HCT116 (cell line): ENCODE data around the gene PSMA8. TPM values are rescaled to one million over a fixed set of nuclear protein-coding genes. Genes with fewer than 3 reads are reported as not detected.

Source experiments
- ATAC-seq: fragments of 200-7000 bp; cut with Tn5 transposase; 2 replicates; pipeline ENCODE4 v1.9.1; 2020; ENCODE audit warnings: mild to moderate bottlenecking, moderate library complexity
- BruUV-seq: library from RNA; stranded (reverse); fragments of 400-500 nt; replicated peaks from 2 replicates; lab custom pipeline; 2021; lab: Mats Ljungman, UMichigan
- CTCF ChIA-PET: fragments of 300-600 bp; sonication (Branson Sonifier 250); formaldehyde crosslinking; loops from one replicate; lab custom pipeline; 2021; ENCODE audit warnings: antibody characterized with exemption; lab: Charles Lee
- POLR2A ChIA-PET: fragments of 300-600, 350-600 bp; sonication (Branson Sonifier 250); formaldehyde crosslinking; loops from one replicate; lab custom pipeline; 2021; ENCODE audit warnings: antibody characterized with exemption; lab: Charles Lee
- RAD21 ChIA-PET, 2 experiments: fragments of 300-600 bp; sonication (Branson Sonifier 250); formaldehyde crosslinking; loops; one replicate each; lab custom pipeline; 2023; ENCODE audit warnings: low total read pairs in 2 of 2; ENCODE audit not compliant: uncharacterized antibody in 2 of 2, unreplicated experiment in 2 of 2, low non-redundant PET in 1 of 2; lab: Charles Lee
- DNase-seq: peaks from one replicate; pipeline ENCODE4 v3.0.0-alpha.2; 2010; ENCODE audit warnings: low read depth, low spot score
- H2AFZ ChIP-seq: fragments of 200-600 bp; shearing (Covaris generic), sonication (generic); 2 replicates; pipeline ENCODE4 v1.6.1; 2017; ENCODE audit warnings: low read depth, mixed run types, mixed read lengths, antibody characterized with exemption, low read length; ENCODE audit not compliant: poor library complexity, severe bottlenecking
- H3K27ac ChIP-seq: 2 replicates; pipeline ENCODE4 v1.5.1; 2012; ENCODE audit warnings: low read depth, low read length
- H3K27me3 ChIP-seq: fragments of 200-600 bp; sonication (generic); 2 replicates; pipeline ENCODE4 v1.6.1; 2016; ENCODE audit warnings: mixed run types, low read length, mixed read lengths; ENCODE audit not compliant: insufficient read depth
- H3K36me3 ChIP-seq, 2 experiments: fragments of 200-500 bp in 1 of 2; fragments of 200-600 bp in 1 of 2; sonication (Bioruptor generic) in 1 of 2; sonication (generic) in 1 of 2; 2 replicates each; pipeline versions ENCODE4 v1.5.1 to v1.6.1; 2014 to 2016; ENCODE audit warnings: low read length in 2 of 2, inconsistent platforms in 1 of 2, mixed read lengths in 1 of 2, mixed run types in 1 of 2; ENCODE audit not compliant: insufficient read depth in 2 of 2, control insufficient read depth in 1 of 2
- H3K4me1 ChIP-seq, 2 experiments: fragments of 200-600 bp in 1 of 2; sonication (generic) in 1 of 2; 2 replicates each; pipeline versions ENCODE4 v1.5.1 to v1.6.1; 2012 to 2017; ENCODE audit warnings: low read length in 2 of 2, inconsistent platforms in 1 of 2, mild to moderate bottlenecking in 1 of 2, mixed read lengths in 1 of 2, mixed run types in 1 of 2, moderate library complexity in 1 of 2; ENCODE audit not compliant: insufficient read depth in 2 of 2, control insufficient read depth in 1 of 2
- H3K4me2 ChIP-seq: fragments of 200-600 bp; sonication (generic); 2 replicates; pipeline ENCODE4 v1.6.1; 2017; ENCODE audit warnings: mixed run types, low read length, mixed read lengths
- H3K4me3 ChIP-seq, 2 experiments: fragments of 200-600 bp in 1 of 2; sonication (generic) in 1 of 2; replicated peaks in 1 of 2; 2 replicates each; pipeline ENCODE4 v1.5.1; 2011 to 2016; ENCODE audit warnings: low read length in 2 of 2, control low read depth in 1 of 2, low read depth in 1 of 2, mild to moderate bottlenecking in 1 of 2, mixed read lengths in 1 of 2, mixed run types in 1 of 2
- H3K79me2 ChIP-seq: fragments of 200-600 bp; sonication (generic); 2 replicates; pipeline ENCODE4 v1.6.1; 2017; ENCODE audit warnings: mild to moderate bottlenecking, mixed run types, low read length, moderate library complexity, mixed read lengths; ENCODE audit not compliant: insufficient read depth
- H3K9ac ChIP-seq: fragments of 200-600 bp; sonication (generic); 2 replicates; pipeline ENCODE4 v1.6.1; 2016; ENCODE audit warnings: low read length, mixed read lengths
- H3K9me2 ChIP-seq: fragments of 200-600 bp; sonication (generic), shearing (Covaris generic); 2 replicates; pipeline ENCODE4 v1.6.1; 2017; ENCODE audit warnings: mixed run types, mild to moderate bottlenecking, moderate library complexity; ENCODE audit not compliant: insufficient read depth
- H3K9me3 ChIP-seq, 2 experiments: fragments of 200-500 bp in 1 of 2; fragments of 200-600 bp in 1 of 2; sonication (Bioruptor generic) in 1 of 2; sonication (generic) in 1 of 2; 2 replicates each; pipeline ENCODE4 v1.6.1; 2014 to 2017; ENCODE audit warnings: low read length in 2 of 2, mixed read lengths in 2 of 2, inconsistent platforms in 1 of 2, low read depth in 1 of 2, mild to moderate bottlenecking in 1 of 2, mixed run types in 1 of 2, moderate library complexity in 1 of 2; ENCODE audit not compliant: control insufficient read depth in 1 of 2, insufficient read depth in 1 of 2
- H4K20me1 ChIP-seq: fragments of 200-600 bp; sonication (generic), shearing (Covaris generic); 2 replicates; pipeline ENCODE4 v1.6.1; 2017; ENCODE audit warnings: mixed run types, mild to moderate bottlenecking, moderate library complexity; ENCODE audit not compliant: insufficient read depth
- CBX3 ChIP-seq: IDR thresholded peaks from 2 replicates; pipeline ENCODE4 v1.6.1; 2012; ENCODE audit warnings: low read depth
- CEBPB ChIP-seq: IDR thresholded peaks from 2 replicates; pipeline ENCODE4 v1.6.1; 2012; ENCODE audit warnings: low read depth
- EGR1 ChIP-seq: IDR thresholded peaks from 2 replicates; pipeline ENCODE4 v1.6.1; 2012; ENCODE audit warnings: low read depth
- ELF1 ChIP-seq: IDR thresholded peaks from 2 replicates; pipeline ENCODE4 v1.6.1; 2012; ENCODE audit warnings: low read depth, borderline replicate concordance
- EZH2phosphoT487 ChIP-seq: fragments of 200-600 bp; IDR thresholded peaks from 2 replicates; pipeline ENCODE4 v1.6.1; 2018; ENCODE audit warnings: antibody characterized with exemption, borderline replicate concordance
- JUND ChIP-seq: IDR thresholded peaks from 2 replicates; pipeline ENCODE4 v1.6.1; 2012
- POLR2AphosphoS5 ChIP-seq: IDR thresholded peaks from 2 replicates; pipeline ENCODE4 v1.6.1; 2011; ENCODE audit warnings: mild to moderate bottlenecking, low read depth, low read length, moderate library complexity
- RAD21 ChIP-seq: IDR thresholded peaks from 2 replicates; pipeline ENCODE4 v1.6.1; 2012; ENCODE audit warnings: low read depth, mild to moderate bottlenecking
- SIN3A ChIP-seq: IDR thresholded peaks from 2 replicates; pipeline ENCODE4 v1.6.1; 2012; ENCODE audit warnings: low read depth
- SP1 ChIP-seq: IDR thresholded peaks from 2 replicates; pipeline ENCODE4 v1.6.1; 2012; ENCODE audit warnings: low read depth
- SRF ChIP-seq: IDR thresholded peaks from 2 replicates; pipeline ENCODE4 v1.6.1; 2012; ENCODE audit warnings: low read depth
- TCF7L2 ChIP-seq: IDR thresholded peaks from 2 replicates; pipeline ENCODE4 v1.7.0; 2011; ENCODE audit warnings: borderline replicate concordance, inconsistent platforms; ENCODE audit not compliant: insufficient read depth, insufficient read length; ENCODE audit errors: extremely low read depth
- YY1 ChIP-seq: IDR thresholded peaks from 2 replicates; pipeline ENCODE4 v1.6.1; 2011; ENCODE audit warnings: low read length, low read depth, moderate library complexity, mild to moderate bottlenecking; ENCODE audit not compliant: insufficient replicate concordance; ENCODE audit errors: extremely low read depth
- ZNF274 ChIP-seq: fragments of 200-500 bp; sonication (Bioruptor generic); IDR thresholded peaks from 2 replicates; pipeline ENCODE4 v1.6.1; 2014; ENCODE audit warnings: mild to moderate bottlenecking, low read depth, low read length, inconsistent platforms
- intact Hi-C: fragments of 100-400 bp; cut with micrococcal nuclease; formaldehyde crosslinking; loops from 2 replicates; pipeline ENCODE4 v1.10.0; 2022
- total RNA-seq: library from RNA; stranded (reverse); gene quantifications from one replicate; pipeline ENCODE4 v1.2.1, GENCODE V29; 2021; ENCODE audit not compliant: unreplicated experiment
- TF ChIP-seq, protein P1 (sequence below), 3 experiments: fragments of 200-600 bp in 1 of 3; sonication (generic) in 1 of 3; IDR thresholded peaks in 2 of 3; conservative IDR thresholded peaks in 1 of 3; 2 replicates each; pipeline ENCODE4 v1.5.1; 2012 to 2017; ENCODE audit warnings: low read depth in 2 of 3, low read length in 2 of 3, antibody characterized with exemption in 1 of 3, borderline replicate concordance in 1 of 3, control low read depth in 1 of 3, mild to moderate bottlenecking in 1 of 3, mixed read lengths in 1 of 3, mixed run types in 1 of 3, moderate library complexity in 1 of 3; ENCODE audit not compliant: insufficient read depth in 1 of 3
- TF ChIP-seq, protein P2 (sequence below): IDR thresholded peaks from 2 replicates; pipeline ENCODE4 v1.6.1; 2011; ENCODE audit warnings: mild to moderate bottlenecking, low read length, moderate library complexity; ENCODE audit not compliant: insufficient replicate concordance; ENCODE audit errors: extremely low read depth

The PSMA8 gene
- total RNA-seq, 1 experiment from 2014 or later = not detected

DNA sequence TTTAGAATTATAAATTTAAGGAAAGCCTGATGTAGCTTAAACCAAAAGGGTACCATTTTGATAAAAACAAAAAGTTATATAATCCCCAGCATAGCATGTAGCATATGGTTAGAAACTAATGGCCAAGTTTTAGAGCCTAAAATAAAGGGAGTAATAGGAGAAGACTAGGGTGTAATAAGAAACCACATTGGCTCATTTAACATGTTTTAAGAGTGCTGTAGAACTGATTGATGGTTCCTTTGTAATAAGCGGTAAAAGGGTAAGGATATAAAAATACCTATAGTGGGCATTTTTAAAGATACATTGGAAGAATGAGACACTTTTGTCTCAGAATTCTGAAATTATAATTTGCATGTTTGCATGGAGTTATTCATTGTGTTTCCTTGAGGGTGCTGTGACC, 1.9 kb downstream of the PSMA8 start:
- no peak overlapping the region for H2AFZ ChIP-seq
- H3K27ac ChIP-seq = no peak overlapping the region
- no peak overlapping the region for H3K9ac ChIP-seq
- no peaks in the 10 kb centered on the region for H3K36me3 ChIP-seq
- ChIA-PET POLR2A (no interaction called here), RAD21 (no interaction called here), CTCF (no interaction called here)
- no peaks in the 10 kb centered on the region for H3K9me2 ChIP-seq
- H3K9me3 ChIP-seq = no peaks in the 10 kb centered on the region
- no peaks in the 10 kb centered on the region; the same call in 1 of the 2 replicates for H3K27me3 ChIP-seq
- intact Hi-C loops = no loop called here
- H3K4me3 ChIP-seq = no peak overlapping the region
- no peak for DNase-seq
- no peaks in the 10 kb centered on the region for H3K4me1 ChIP-seq
- no TSS peak for BruUV-seq
- TF ChIP-seq SP1 = no peak
- TF ChIP-seq RAD21 = no peak
- no peak for TF ChIP-seq YY1
- TF ChIP-seq CEBPB = no peak
- TF ChIP-seq EZH2phosphoT487 = no peak
- ATAC-seq = no peak
- no peaks in the 10 kb centered on the region for H4K20me1 ChIP-seq
- H3K4me2 ChIP-seq = no peak overlapping the region
- no peaks in the 10 kb centered on the region for H3K79me2 ChIP-seq

DNA sequence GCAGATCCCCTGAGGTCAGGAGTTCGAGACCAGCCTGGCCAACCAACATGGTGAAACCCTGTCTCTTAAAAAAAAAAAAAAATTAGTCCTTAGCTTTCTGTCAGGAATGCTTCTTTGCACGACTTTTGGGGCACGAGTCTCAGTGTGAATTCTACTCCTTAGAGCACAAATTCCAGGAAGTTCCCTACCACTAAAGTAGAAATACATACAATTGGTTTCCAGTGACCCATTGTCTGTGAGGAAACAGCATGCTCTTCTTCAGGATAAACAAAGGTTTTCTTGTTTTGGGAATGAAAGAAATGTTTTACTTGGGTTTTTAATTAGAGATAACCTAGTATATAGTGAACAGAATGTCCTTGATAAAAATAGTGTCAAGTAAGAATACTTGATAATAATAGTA, 23.7 kb downstream of the PSMA8 start:
- Histone ChIP-seq H3K9ac (no peak overlapping the region), H3K4me1 (no peaks in the 10 kb centered on the region), H4K20me1 (no peaks in the 10 kb centered on the region), H3K9me3 (no peaks in the 10 kb centered on the region), H2AFZ (no peak overlapping the region), H3K79me2 (no peaks in the 10 kb centered on the region), H3K4me2 (no peak overlapping the region), H3K27ac (no peak overlapping the region), H3K4me3 (no peak overlapping the region), H3K9me2 (no peaks in the 10 kb centered on the region), H3K36me3 (no peaks in the 10 kb centered on the region), H3K27me3 (no peaks in the 10 kb centered on the region)
- no TSS peak for BruUV-seq
- POLR2A ChIA-PET = no interaction called here
- intact Hi-C loops = loop anchor here (5.0 kb wide), 1 partner anchor 235 kb away; no protein-coding TSS in a partner anchor
- no peak for ATAC-seq
- CTCF ChIA-PET = no interaction called here
- no peak for DNase-seq
- RAD21 ChIA-PET = no interaction called here
- TF ChIP-seq JUND (no peak), CEBPB (no peak), EGR1 (no peak), SP1 (no peak), CBX3 (no peak), POLR2AphosphoS5 (no peak), TCF7L2 (no peak), EZH2phosphoT487 (no peak), SRF (no peak), YY1 (no peak), ZNF274 (no peak), ELF1 (no peak), SIN3A (no peak)
- TF ChIP-seq, protein P1, sequence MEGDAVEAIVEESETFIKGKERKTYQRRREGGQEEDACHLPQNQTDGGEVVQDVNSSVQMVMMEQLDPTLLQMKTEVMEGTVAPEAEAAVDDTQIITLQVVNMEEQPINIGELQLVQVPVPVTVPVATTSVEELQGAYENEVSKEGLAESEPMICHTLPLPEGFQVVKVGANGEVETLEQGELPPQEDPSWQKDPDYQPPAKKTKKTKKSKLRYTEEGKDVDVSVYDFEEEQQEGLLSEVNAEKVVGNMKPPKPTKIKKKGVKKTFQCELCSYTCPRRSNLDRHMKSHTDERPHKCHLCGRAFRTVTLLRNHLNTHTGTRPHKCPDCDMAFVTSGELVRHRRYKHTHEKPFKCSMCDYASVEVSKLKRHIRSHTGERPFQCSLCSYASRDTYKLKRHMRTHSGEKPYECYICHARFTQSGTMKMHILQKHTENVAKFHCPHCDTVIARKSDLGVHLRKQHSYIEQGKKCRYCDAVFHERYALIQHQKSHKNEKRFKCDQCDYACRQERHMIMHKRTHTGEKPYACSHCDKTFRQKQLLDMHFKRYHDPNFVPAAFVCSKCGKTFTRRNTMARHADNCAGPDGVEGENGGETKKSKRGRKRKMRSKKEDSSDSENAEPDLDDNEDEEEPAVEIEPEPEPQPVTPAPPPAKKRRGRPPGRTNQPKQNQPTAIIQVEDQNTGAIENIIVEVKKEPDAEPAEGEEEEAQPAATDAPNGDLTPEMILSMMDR (IDR thresholded peaks at IDR 0.05 in 2 of 3, conservative IDR thresholded peaks at IDR 0.05 in 1 of 3; ENCODE audit: borderline replicate concordance in 1 of 3, insufficient read depth in 1 of 3, low read depth in 2 of 3, low read length in 2 of 3) = no peak
- TF ChIP-seq, protein P2, sequence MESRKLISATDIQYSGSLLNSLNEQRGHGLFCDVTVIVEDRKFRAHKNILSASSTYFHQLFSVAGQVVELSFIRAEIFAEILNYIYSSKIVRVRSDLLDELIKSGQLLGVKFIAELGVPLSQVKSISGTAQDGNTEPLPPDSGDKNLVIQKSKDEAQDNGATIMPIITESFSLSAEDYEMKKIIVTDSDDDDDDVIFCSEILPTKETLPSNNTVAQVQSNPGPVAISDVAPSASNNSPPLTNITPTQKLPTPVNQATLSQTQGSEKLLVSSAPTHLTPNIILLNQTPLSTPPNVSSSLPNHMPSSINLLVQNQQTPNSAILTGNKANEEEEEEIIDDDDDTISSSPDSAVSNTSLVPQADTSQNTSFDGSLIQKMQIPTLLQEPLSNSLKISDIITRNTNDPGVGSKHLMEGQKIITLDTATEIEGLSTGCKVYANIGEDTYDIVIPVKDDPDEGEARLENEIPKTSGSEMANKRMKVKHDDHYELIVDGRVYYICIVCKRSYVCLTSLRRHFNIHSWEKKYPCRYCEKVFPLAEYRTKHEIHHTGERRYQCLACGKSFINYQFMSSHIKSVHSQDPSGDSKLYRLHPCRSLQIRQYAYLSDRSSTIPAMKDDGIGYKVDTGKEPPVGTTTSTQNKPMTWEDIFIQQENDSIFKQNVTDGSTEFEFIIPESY = no peak
